D341Med (cell line): ENCODE data around the gene KIAA0319L.
A peak's percentile ranks its signal among the peaks of the same experiment; 100 is the strongest.

Experiments used
- DNase-seq: peaks from one replicate; pipeline ENCODE4 v3.0.0; 2012; ENCODE audit warnings: low spot score

KIAA0319L gene

DNA sequence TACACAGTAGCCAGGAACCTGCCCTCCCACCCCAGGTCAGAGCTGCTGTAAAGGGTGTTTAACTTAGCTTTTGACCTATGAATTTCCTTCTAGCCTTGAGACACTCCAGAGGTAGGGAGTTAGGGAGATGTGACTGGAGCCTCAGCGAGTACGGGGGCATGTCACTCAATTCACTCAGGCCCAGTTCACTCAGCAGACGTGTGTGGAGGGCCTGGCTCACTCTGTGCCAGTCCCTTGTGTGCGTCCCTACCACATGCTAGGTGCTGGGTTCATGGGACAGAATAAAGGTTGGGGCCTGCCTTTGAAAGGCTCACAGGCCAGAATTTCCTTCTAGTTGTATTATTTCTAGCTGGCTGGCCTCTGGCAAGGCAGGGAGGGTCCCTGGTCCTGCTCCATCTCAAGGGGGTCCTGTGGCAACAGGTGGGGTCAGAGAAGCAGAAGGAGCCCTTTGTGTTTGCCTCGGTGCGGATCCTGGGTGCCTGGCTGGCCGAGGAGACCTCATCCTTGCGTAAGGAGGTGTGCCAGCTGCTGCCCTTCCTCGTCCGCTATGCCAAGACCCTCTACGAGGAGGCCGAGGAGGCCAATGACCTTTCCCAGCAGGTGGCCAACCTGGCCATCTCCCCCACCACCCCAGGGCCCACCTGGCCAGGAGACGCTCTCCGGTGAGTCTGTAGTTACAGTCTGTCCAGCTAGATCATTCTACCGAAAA lies 4.9 kb upstream of the KIAA0319L start:
- no peak for DNase-seq

DNA sequence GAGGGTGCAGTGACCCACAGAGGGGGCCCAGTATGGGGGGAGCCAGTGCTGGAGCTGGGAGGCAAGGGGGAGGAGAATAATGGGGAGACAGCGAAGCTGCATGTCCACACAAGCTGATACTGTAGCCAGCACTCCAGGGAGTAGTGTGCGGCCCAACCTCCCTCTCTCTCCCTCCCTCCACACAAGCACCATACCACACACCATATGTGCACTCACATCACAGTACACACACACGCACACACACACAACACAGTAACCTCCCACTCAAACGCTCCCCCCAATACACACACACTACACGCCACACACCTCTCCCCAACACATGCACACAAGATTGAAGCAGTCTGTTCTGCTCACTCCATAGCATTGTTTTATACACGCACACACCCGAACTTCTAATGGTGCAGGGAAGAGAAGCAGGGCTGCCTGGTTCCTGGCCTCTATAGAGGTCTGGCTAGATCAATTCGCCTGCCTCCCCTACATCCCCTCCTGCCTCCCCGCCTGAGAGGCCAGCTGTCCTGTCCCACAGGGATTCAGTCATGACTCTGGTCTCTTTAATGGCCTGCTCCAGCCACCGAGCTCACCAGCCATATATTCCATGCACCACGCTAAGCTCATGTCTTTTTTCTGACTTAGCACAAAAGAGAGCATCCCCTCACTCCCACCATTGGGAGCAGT lies 4.2 kb upstream of the KIAA0319L start:
- DNase-seq, result no peak

DNA sequence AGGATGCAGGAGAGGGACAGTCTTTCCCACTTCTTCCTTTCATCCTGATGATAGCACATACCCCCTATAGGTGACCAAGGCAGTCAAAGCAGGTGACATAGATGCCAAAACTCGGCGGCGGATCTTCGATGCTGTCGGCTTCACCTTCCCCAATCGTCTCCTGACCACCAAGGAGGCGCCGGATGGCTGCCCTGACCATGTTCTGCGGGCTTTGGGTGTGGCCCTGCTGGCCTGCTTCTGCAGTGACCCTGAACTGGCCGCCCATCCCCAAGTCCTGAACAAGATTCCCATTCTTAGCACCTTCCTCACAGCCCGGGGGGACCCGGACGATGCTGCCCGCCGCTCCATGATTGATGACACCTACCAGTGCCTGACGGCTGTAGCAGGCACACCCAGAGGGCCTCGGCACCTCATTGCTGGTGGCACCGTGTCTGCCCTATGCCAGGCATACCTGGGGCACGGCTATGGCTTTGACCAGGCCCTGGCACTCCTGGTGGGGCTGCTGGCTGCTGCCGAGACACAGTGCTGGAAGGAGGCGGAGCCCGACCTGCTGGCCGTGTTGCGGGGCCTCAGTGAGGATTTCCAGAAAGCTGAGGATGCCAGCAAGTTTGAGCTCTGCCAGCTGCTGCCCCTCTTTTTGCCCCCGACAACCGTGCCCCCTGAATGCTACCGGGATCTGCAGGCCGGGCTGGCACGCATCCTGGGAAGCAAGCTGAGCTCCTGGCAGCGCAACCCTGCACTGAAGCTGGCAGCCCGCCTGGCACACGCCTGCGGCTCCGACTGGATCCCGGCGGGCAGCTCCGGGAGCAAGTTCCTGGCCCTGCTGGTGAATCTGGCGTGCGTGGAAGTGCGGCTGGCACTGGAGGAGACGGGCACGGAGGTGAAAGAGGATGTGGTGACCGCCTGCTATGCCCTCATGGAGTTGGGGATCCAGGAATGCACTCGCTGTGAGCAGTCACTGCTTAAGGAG lies 3.3 kb upstream of the KIAA0319L start:
- no peak for DNase-seq

DNA sequence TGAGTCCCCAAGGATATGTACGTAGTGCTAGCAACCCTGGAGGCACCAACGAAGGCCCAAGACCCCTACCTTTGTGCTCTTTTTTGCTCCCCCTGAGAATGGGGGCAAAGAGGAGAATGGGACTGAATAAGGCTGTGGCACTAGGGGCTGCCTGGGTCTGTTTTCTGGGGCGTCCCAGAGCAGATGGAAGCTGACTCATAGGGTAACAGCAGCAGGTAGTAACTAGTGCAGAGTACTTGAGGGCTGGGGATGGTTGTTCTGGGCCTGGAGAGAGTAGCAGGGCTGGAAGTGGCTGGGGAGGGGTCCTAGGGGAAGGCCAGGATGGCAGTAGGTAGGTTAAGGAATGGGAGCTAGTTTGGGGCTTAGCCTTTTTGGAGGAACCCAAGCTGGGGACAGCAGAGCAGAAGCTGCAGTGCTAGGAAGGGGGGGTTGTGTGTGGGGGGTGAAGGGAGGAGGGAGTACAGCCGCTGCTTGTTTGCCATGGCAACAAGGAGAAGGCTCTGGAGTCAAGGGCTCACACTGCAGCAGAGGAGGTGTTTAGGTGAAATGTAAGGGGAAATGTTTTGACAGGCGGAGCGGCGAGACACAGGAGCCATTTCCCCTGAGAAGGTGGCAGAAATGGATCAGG lies 2.2 kb upstream of the KIAA0319L start:
- no peak for DNase-seq

DNA sequence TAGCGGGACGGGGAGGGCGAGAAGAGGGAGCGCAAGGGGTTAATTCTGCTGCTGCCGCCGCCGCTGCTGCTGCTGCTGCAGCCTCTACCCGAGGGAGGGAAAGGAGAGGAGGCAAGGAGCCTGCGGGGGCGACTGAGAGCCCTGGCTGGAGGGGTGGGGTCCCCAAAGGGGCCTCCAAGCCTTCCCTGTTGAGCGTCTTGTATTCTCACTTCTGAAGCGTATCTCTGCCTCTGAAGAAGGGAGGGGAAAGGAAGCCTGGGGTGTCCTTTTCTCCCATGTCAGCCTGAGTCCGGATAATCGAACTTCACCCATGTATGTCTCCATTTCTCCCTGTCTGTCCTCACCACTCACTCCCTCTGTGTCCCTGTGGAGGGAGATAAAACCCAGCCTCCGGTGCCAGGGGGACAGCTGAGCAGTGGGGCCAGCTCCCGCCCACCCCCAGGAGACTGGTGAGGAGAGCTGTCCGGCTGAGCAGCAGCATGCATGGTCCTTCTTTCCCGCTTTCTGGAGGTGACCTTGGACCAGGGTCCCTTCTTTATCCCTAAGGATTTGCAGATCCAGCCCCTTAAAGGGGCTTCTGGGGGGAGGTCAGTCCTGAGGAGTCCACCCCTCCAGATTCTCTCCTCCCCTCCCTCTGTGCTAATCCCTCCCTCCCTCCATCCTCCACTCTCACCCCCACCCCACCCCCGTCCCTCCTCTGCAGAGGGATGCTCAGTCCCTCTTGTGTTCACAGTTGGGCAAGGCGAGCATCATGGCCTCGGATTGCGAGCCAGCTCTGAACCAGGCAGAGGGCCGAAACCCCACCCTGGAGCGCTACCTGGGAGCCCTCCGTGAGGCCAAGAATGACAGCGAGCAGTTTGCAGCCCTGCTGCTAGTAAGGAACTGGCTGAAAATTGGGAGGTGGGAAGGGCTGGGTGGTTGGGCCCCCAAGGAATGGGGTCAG lies 1.4 kb upstream of the KIAA0319L start:
- DNase-seq, result peak; percentile 57

DNA sequence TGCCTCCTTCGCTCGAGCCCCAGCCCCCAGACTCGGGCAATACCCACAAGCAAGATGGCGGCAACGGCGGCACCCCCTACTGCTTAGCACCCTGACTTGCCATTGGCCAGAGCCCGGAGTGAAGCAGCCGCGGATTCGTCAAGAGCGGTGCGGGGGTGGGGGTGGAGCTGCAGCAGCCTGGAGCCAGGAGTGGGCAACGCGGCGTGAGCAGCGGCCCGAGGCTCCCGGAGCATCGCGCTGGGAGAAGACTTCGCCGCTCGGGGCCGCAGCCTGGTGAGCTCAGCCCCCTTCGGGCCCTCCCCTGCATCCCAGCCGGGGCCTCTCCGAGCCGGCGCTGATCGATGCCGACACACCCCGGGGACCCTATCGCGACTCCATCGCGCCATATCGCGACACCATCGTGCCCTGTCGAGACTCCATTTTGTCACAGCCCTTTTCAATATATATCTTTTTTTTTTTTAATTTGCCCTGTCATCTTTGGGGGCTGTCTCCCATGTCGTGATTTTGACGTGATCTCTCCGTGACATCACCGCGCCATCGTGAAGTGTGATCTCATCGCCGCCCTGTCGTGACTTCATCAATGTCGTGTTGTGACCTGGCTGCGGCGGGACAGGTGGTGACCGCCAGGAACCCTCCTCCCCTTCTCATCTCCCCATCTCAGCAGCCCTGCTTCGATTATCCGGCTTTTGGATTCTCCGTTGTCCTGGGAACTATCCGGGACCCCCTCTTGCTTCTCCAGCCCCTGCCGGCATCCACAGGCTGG lies 589 bp upstream of the KIAA0319L start, which contains the start of gene NCDN:
TSS of gene NCDN (plus strand) at position 189 of the 763 bp plus-strand sequence. CDS start at position 581, 392 bp downstream.
- DNase-seq, result peak; percentile 97

DNA sequence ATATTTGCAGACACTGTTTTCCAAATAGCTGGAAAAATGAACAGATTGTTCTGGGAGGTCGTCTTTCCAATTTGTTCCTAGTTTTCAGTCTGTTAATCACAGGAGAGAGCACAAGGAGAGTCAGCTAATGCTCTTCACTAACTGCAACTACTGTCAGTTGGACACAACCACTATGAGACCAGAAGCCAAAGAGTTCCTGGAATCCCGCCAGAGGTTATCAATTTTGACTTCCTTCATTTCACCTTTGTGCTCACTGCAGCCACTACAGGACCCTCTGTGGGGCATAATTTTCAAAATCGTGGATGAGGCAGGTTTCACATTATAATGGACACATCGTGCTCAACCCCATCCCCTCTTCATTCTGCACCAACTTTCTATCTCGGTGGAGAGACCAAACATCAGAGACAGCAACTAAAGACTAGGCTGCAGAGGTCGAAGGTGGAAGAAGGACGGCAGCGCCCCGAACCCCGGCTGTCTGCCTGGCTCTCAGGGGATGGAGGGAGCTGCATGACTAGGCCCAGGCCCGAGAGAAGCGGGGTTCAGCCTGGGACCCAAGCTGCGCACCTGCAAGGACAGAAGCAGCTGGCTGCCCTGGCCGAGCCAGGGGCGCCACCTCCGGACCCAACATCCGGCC lies 602 bp downstream of the KIAA0319L start:
- DNase-seq, result no peak

DNA sequence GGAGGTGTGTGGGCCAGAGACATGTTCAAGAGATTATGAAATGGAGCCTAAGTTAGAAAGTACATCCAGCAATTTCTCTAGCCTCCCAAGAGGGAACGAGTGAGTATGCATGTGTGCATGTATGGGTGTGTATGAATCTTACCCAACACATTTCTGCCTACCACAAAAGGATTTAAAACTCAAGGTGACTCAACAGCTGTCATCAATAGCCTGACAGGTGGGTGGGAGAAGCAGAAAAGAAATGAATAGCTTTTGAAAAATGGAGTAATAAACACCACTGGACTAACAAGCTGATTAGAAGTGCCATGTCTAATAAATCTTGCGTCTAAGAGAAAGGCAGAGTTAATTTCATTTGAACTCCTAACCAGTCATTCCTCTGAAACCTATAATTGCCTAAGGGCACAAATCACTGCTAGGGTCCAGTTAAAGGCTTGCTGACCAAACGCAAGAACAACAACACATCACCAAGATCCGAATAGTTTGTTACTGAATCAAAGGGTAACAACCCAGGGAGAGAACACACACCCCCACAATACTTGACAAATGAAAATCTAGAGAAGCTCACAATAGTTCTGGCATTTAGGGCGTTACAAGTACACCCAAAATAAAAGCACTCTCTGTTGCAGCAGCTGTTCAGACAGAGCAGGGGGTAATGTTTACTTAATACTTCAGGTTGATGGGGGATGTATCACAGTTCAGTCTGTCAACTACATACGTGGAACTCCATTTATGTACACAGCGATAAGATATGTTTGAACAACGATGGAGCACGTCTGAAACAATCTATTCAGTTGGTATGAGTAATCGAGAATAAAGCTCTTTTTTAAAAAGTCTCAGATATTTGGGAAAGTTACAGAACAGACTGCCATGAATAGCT lies 1.4 kb downstream of the KIAA0319L start:
- DNase-seq, result no peak

DNA sequence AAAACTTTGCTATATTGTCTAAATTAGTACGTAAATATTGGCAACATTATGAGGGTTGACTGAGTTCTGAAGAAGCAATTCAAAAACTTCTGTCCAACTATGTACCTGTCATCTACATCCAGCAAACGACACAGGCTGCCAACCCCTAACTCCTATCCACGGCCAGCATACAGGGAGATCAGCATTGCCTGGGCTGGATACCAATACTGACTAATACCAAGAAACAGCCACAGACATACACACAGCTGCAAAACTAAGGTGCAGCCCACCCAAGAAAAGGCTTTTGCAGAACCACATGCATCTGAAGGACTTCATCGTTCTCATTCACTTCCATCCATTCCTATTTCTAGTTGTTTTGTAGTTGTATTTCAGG lies 2.0 kb downstream of the KIAA0319L start:
- DNase-seq, result no peak

DNA sequence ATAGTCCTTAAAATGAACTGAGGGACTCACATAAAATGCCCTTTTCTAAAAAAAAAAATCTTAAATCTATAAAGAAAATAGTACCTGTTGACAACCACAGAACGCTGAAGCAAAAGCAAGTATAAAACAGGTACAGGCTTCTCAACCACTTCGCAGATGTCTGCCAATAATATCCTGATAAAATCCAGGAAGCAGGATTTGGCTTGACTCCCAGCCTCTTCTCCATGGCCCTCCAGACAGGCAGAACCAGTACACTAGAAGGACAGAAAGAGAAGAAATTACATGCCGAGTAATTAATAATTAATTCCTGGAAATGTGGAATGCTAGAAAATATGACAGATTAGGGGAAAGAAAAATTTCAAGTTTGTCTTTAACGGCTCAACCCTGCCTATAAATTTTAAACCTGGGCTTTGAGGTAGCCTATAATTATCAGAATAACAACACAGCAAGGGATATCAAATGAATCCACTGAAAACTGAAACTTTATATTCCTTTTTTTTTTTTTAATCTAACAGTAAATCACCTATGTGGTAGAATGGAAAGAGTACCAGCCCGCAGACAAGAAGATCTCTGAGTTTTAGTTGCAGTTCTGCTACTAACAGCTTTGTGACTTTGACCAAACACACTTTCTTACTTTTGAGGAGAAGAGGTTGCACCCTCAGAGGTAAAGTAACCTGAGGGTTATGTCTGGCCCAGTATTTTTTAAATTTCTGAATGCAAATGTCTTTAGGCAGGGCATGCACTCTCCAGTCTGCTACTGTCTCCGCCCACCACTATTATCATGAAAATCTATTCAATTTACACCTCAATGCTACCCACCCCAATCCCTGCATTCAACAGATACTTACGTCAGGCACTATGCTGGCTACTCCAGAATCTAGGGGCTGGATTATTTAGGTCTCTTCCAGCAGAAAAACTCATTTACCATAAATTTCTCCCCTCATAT lies 2.7 kb downstream of the KIAA0319L start:
- DNase-seq, result no peak

DNA sequence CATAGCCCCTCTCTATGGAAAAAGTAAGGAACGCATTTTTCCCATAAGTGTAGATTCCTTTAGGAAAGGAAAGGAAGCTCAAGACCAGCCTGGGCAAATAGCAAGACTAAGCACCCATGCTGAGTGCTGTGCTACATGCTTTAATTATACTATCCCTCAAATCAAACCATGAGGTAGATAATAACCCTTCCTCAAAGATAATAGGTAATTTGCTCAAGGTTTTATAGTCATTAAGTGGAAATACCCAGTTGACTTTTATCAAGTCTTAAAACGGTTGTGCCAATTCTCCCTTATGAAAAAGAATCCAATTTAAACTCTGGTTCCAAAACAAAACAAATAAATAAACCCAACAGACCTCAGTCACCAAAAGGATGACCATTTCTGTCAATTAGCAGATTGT lies 3.4 kb downstream of the KIAA0319L start:
- DNase-seq, result no peak

DNA sequence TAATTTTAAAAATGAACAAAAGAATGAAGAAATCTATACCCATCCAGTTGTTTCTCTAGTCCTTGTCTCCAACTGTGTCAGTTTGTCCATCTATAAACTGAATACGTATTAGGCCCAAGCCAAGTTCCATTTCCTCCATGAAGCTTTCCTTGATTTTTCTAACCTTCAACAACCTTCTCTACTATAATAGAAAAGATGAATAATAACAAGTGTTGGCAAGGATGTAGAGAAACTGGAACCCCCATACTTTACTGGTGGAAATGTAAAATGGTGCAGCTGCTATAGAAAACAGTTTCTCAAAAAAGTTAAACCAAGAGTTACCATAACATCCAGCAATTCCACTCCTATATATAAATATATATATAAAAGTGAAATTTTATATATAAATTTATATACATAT lies 10.6 kb downstream of the KIAA0319L start:
- no peak for DNase-seq

DNA sequence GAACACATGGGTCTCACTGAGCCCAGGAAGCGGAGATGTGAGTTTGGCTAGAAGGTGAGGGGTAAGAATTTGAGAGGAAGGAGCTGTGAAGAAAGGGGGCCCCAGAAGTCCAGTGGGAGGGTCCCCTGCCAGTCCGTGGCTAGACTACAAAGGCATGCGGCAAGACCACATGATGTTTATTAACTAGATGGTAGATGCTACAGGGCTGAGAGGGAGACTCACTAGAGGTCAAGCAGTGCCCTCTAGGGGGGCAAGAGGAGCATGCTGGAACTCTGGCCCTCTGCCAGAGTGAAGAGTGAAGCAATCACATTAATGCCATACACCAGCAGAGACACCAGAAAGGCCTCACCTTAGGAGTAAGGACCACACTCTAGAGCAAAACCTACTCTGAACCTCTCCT lies 12.2 kb downstream of the KIAA0319L start:
- peak; percentile 64 for DNase-seq

DNA sequence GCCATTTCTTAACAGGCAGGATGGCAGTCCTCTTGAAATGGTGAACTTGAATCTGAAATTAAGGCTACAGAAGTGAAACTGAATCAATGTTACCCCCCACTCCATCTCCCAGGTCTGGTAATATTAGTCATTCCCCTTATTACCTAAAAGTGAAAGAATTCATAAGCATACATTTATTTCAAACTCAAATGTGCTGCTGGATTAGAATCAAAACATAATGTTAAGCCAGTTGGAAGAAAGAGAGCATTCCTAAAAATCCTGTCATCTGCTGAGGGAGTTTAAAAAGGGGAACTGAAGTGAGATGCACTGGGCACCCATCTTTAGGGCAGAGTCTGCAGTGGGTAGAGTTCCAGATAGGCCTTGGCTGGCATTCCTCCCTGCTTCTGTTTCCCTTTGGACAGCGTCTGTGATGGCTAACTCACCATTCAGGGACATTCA lies 17.4 kb downstream of the KIAA0319L start:
- no peak for DNase-seq

DNA sequence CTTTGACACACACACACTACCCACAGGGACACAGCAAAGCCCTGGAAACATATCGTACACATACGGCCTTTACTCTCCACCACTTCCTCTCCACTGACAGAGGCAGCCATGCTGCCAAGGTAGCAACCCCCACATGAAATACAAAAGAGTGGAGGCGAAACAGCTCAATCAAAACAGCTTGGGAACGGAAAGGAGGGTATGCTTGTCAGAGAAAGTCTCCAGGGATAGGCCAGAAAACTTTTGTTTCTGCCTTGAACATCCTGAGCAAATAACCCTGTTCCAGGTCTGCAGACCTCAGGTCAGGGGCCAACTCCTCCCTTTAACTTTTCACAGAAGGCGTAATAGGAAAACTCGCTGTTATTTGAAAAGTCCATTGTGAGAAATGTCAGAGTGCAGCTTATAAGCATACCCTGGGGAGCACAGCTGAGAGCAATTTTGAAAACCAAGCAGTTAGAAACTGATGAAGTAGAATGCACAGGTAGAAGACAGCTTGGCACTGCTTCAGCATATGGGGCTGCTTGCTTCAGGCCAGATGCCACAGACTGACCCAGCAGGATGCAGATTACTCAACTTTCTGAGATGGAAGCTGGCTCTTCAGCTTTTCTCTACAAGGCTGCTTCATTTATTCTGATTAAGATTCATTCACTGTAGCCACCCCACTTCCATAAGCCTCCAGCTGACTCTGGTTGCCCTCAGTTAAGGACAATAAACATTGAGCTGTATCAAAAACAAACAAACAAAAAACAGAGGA lies 18.0 kb downstream of the KIAA0319L start:
- no peak for DNase-seq

DNA sequence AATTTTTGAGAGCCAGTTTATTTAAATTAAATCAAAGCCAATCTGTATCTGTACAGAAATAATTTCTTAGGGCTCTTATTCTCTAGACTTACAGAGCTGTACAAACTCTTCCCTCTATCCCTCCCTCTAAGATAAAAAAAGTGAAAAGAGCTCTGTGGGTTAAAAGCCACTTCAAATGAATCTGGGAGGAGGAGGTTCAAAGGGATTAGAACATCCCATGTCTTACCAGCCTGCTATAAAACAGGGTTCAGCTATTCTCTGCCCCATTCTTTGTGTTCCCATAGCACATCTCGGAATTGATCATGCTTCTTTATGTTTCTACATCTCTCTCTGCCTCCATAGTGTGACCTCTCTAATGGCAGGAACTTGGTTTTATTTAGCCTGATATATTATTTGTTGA lies 19.4 kb downstream of the KIAA0319L start:
- no peak for DNase-seq
